H9 (cell line): ENCODE measurements around the gene TCN1. TPM values are rescaled to one million over a fixed set of nuclear protein-coding genes. Genes with fewer than 3 reads are reported as not detected.

Source experiments
- DNase-seq: peaks from one replicate; pipeline ENCODE4 v3.0.0-alpha.2; 2017
- H2AFZ ChIP-seq: one replicate; pipeline ENCODE4 v1.6.1; 2013; ENCODE audit warnings: mild to moderate bottlenecking, low read length, control low read depth, moderate library complexity
- H2AK5ac ChIP-seq: 2 replicates; pipeline ENCODE4 v1.6.1; 2013; ENCODE audit warnings: low read length, control low read depth, mixed read lengths; ENCODE audit not compliant: insufficient read length
- H2BK120ac ChIP-seq: one replicate; pipeline ENCODE4 v1.6.1; 2013; ENCODE audit warnings: low read depth, mild to moderate bottlenecking, low read length, control low read depth, inconsistent platforms; ENCODE audit not compliant: poor library complexity, severe bottlenecking
- H2BK12ac ChIP-seq: 2 replicates; pipeline ENCODE4 v1.6.1; 2013; ENCODE audit warnings: low read length, control low read depth, mixed read lengths, low read depth; ENCODE audit not compliant: insufficient read length
- H2BK15ac ChIP-seq: 2 replicates; pipeline ENCODE4 v1.6.1; 2013; ENCODE audit warnings: low read depth, low read length, control low read depth
- H2BK20ac ChIP-seq: one replicate; pipeline ENCODE4 v1.6.1; 2013; ENCODE audit warnings: low read depth, mild to moderate bottlenecking, low read length, control low read depth, inconsistent platforms; ENCODE audit not compliant: poor library complexity, severe bottlenecking
- H2BK5ac ChIP-seq: 2 replicates; pipeline ENCODE4 v1.6.1; 2013; ENCODE audit warnings: low read length, control low read depth, mixed read lengths; ENCODE audit not compliant: insufficient read length
- H3K14ac ChIP-seq: 2 replicates; pipeline ENCODE4 v1.6.1; 2013; ENCODE audit warnings: low read length, control low read depth; ENCODE audit not compliant: insufficient read depth
- H3K18ac ChIP-seq: 2 replicates; pipeline ENCODE4 v1.6.1; 2013; ENCODE audit warnings: low read depth, mild to moderate bottlenecking, mixed read lengths, low read length, control low read depth; ENCODE audit not compliant: insufficient read length
- H3K23ac ChIP-seq: 2 replicates; pipeline ENCODE4 v1.6.1; 2013; ENCODE audit warnings: low read length, control low read depth, mixed read lengths, low read depth; ENCODE audit not compliant: insufficient read length
- H3K23me2 ChIP-seq: 2 replicates; pipeline ENCODE4 v1.6.1; 2013; ENCODE audit warnings: low read depth, mild to moderate bottlenecking, mixed read lengths, low read length, control low read depth; ENCODE audit not compliant: insufficient read length, poor library complexity, severe bottlenecking
- H3K27ac ChIP-seq: 2 replicates; pipeline ENCODE4 v1.5.1; 2013; ENCODE audit warnings: low read length, control low read depth, mixed read lengths, low read depth; ENCODE audit not compliant: insufficient read length
- H3K27me3 ChIP-seq: 2 replicates; pipeline ENCODE4 v1.6.1; 2013; ENCODE audit warnings: low read length, control low read depth, inconsistent platforms; ENCODE audit not compliant: insufficient read depth
- H3K4ac ChIP-seq: 2 replicates; pipeline ENCODE4 v1.6.1; 2013; ENCODE audit warnings: low read depth, mild to moderate bottlenecking, control low read depth, inconsistent platforms, low read length, moderate library complexity
- H3K4me1 ChIP-seq: 2 replicates; pipeline ENCODE4 v1.6.1; 2013; ENCODE audit warnings: low read length, control low read depth, inconsistent platforms; ENCODE audit not compliant: insufficient read depth
- H3K4me2 ChIP-seq: 2 replicates; pipeline ENCODE4 v1.6.1; 2013; ENCODE audit warnings: low read length, control low read depth, mixed read lengths; ENCODE audit not compliant: insufficient read length, insufficient read depth
- H3K56ac ChIP-seq: 2 replicates; pipeline ENCODE4 v1.6.1; 2013; ENCODE audit warnings: low read depth, mild to moderate bottlenecking, mixed read lengths, low read length, control low read depth; ENCODE audit not compliant: insufficient read length
- H3K79me1 ChIP-seq: 2 replicates; pipeline ENCODE4 v1.6.1; 2013; ENCODE audit warnings: low read depth, mild to moderate bottlenecking, moderate library complexity, low read length, control low read depth, inconsistent platforms; ENCODE audit not compliant: insufficient read depth, poor library complexity, severe bottlenecking
- H3K79me2 ChIP-seq: 2 replicates; pipeline ENCODE4 v1.6.1; 2013; ENCODE audit warnings: low read length, control low read depth, inconsistent platforms; ENCODE audit not compliant: insufficient read depth
- H3K9ac ChIP-seq: 2 replicates; pipeline ENCODE4 v1.6.1; 2013; ENCODE audit warnings: low read length, control low read depth, mixed read lengths; ENCODE audit not compliant: insufficient read length; ENCODE audit errors: extremely low read depth
- H3K9me3 ChIP-seq: one replicate; pipeline ENCODE4 v1.6.1; 2013; ENCODE audit warnings: low read depth, low read length, inconsistent platforms; ENCODE audit not compliant: control insufficient read depth
- H3T11ph ChIP-seq: one replicate; pipeline ENCODE4 v1.6.1; 2013; ENCODE audit warnings: mild to moderate bottlenecking, low read length, control low read depth, inconsistent platforms
- H4K20me1 ChIP-seq: one replicate; pipeline ENCODE4 v1.6.1; 2013; ENCODE audit not compliant: control insufficient read depth, insufficient read length, insufficient read depth
- H4K5ac ChIP-seq: 2 replicates; pipeline ENCODE4 v1.6.1; 2013; ENCODE audit warnings: low read depth, mild to moderate bottlenecking, mixed read lengths, low read length, control low read depth; ENCODE audit not compliant: insufficient read length
- H4K8ac ChIP-seq: replicated peaks from 2 replicates; pipeline ENCODE4 v1.6.1; 2013; ENCODE audit warnings: low read length, control low read depth, mixed read lengths, low read depth; ENCODE audit not compliant: insufficient read length
- H4K91ac ChIP-seq: 2 replicates; pipeline ENCODE4 v1.6.1; 2013; ENCODE audit warnings: low read depth, mild to moderate bottlenecking, moderate library complexity, mixed read lengths, low read length, control low read depth; ENCODE audit not compliant: insufficient read length
- H3K27ac Mint-ChIP-seq, 3 experiments: 2 replicates in 2 of 3; 3 replicates in 1 of 3; pipeline ENCODE4 v1.8.0; 2020 to 2021; ENCODE audit warnings: mixed read lengths in 3 of 3, mild to moderate bottlenecking in 1 of 3, moderate library complexity in 1 of 3
- H3K27me3 Mint-ChIP-seq: 2 replicates; pipeline ENCODE4 v1.8.0; 2021; ENCODE audit warnings: low read depth, mild to moderate bottlenecking, moderate library complexity, mixed read lengths
- H3K36me3 Mint-ChIP-seq, 3 experiments: 2 replicates in 2 of 3; 3 replicates in 1 of 3; pipeline ENCODE4 v1.8.0; 2020 to 2021; ENCODE audit warnings: low read depth in 3 of 3, mixed read lengths in 3 of 3; ENCODE audit not compliant: insufficient read depth in 1 of 3
- H3K4me1 Mint-ChIP-seq, 2 experiments: 2 replicates each; pipeline ENCODE4 v1.8.0; 2020; ENCODE audit warnings: mixed read lengths in 2 of 2
- H3K4me3 Mint-ChIP-seq, 2 experiments: 2 replicates in 1 of 2; 3 replicates in 1 of 2; pipeline ENCODE4 v1.8.0; 2020 to 2021; ENCODE audit warnings: mild to moderate bottlenecking in 2 of 2, mixed read lengths in 2 of 2, moderate library complexity in 1 of 2
- H3K9me3 Mint-ChIP-seq, 2 experiments: 2 replicates in 1 of 2; 3 replicates in 1 of 2; pipeline ENCODE4 v1.8.0; 2020; ENCODE audit warnings: mild to moderate bottlenecking in 2 of 2, mixed read lengths in 2 of 2, moderate library complexity in 1 of 2
- CTCF ChIP-seq: fragments of 200-600 bp; sonication (generic); conservative IDR thresholded peaks from 3 replicates; pipeline ENCODE4 v1.8.0; 2021; ENCODE audit warnings: antibody characterized with exemption, mild to moderate bottlenecking
- WGBS: extraction: QIAGEN DNeasy Blood & Tissue Kit; methylation state at CpG from one replicate; pipeline ENCODE4 v1.1.7; 2013; ENCODE audit warnings: missing lambda C conversion rate, low lambda C conversion rate, mixed read lengths; ENCODE audit not compliant: insufficient read length; ENCODE audit errors: extremely low coverage; 5-methylcytosine and 5-hydroxymethylcytosine counted together
- total RNA-seq: library from RNA; stranded (reverse); gene quantifications from 2 replicates; pipeline ENCODE4 v1.2.1, GENCODE V29; 2021

TCN1 gene
- total RNA-seq, 1 experiment from 2014 or later = not detected

GRCh38 chr11:59807047-59807610 lies 59.2 kb downstream of the TCN1 start:
- no peak overlapping the region for H3T11ph ChIP-seq
- H2BK20ac ChIP-seq = no peak overlapping the region
- peak overlapping the region in 1 of 2 experiments; percentile 30; a peak in 1 of 5 replicates for H3K4me3 Mint-ChIP-seq
- H3K9ac ChIP-seq = no peak overlapping the region
- DNase-seq = no peak
- H4K91ac ChIP-seq = no peak overlapping the region
- no peak overlapping the region for H2AK5ac ChIP-seq
- H3K4me2 ChIP-seq = no peak overlapping the region
- H3K27me3 Mint-ChIP-seq = no peaks in the 10 kb centered on the region; the same call in 1 of the 2 replicates
- peaks cover 4% of the 10 kb centered on the region for H3K23me2 ChIP-seq
- H3K36me3 Mint-ChIP-seq = peaks cover 14 to 42% (median 27%) of the 10 kb centered on the region in 3 experiments; a peak in 6 of 7 replicates
- H3K9me3 ChIP-seq = no peaks in the 10 kb centered on the region
- H4K8ac ChIP-seq = no peak overlapping the region
- H2BK15ac ChIP-seq = no peak overlapping the region
- H2BK12ac ChIP-seq = no peak overlapping the region
- H3K14ac ChIP-seq = no peak overlapping the region
- H2BK120ac ChIP-seq = no peak overlapping the region
- TF ChIP-seq CTCF = no peak
- H3K79me2 ChIP-seq = no peaks in the 10 kb centered on the region
- no peak overlapping the region for H2AFZ ChIP-seq
- H3K56ac ChIP-seq = no peak overlapping the region
- no peaks in the 10 kb centered on the region; the same call in 1 of the 2 replicates for H3K4me1 ChIP-seq
- no peaks in the 10 kb centered on the region for H4K20me1 ChIP-seq
- no CpG with 5 or more reads among the region's 1 CpG for WGBS
- no peaks in the 10 kb centered on the region for H3K27me3 ChIP-seq
- no peak overlapping the region for H3K4ac ChIP-seq
- H3K4me1 Mint-ChIP-seq = peaks cover 13 to 15% of the 10 kb centered on the region in 2 experiments
- H3K9me3 Mint-ChIP-seq = no peaks in the 10 kb centered on the region
- H3K23ac ChIP-seq = no peak overlapping the region
- H3K18ac ChIP-seq = no peak overlapping the region
- no peak overlapping the region for H2BK5ac ChIP-seq
- H4K5ac ChIP-seq = no peak overlapping the region
- no peaks in the 10 kb centered on the region for H3K79me1 ChIP-seq
- peak overlapping the region in 1 of 3 experiments; percentile 52; a peak in 1 of 7 replicates for H3K27ac Mint-ChIP-seq
- no peak overlapping the region for H3K27ac ChIP-seq
